HG02759 (cell line): Measurements from ENCODE around the gene GALNT4.
A peak's percentile ranks its signal among the peaks of the same experiment; 100 is the strongest.

Experiments used
- ATAC-seq: cut with Tn5 transposase; IDR thresholded peaks from one replicate; pipeline ENCODE4 v1.9.1; 2021; ENCODE audit warnings: mild to moderate bottlenecking, moderate library complexity; ENCODE audit not compliant: unreplicated experiment

Gene GALNT4

GRCh38 chr12:89537389-89537788, 12.8 kb upstream of the GALNT4 start:
- ATAC-seq = no peak

GRCh38 chr12:89529738-89530137, 5.1 kb upstream of the GALNT4 start:
- no peak for ATAC-seq

GRCh38 chr12:89528434-89528833, 3.8 kb upstream of the GALNT4 start:
- no peak for ATAC-seq

GRCh38 chr12:89525824-89526770, 1.5 kb upstream of the GALNT4 start, which contains the start of gene POC1B:
POC1B (minus strand) TSS chr12:89526047; CDS start chr12:89525895, 152 bp downstream.
- ATAC-seq = peak; percentile 72

- ATAC-seq = peak; percentile 29
These were observed 768 bp upstream of the GALNT4 start for GRCh38 chr12:89525305-89525823.

GRCh38 chr12:89523843-89524540, 604 bp downstream of the GALNT4 start:
- no peak for ATAC-seq

- ATAC-seq = no peak
These were observed 1.2 kb downstream of the GALNT4 start for GRCh38 chr12:89523393-89523792.

GRCh38 chr12:89521364-89522223, 3.0 kb downstream of the GALNT4 start:
- no peak for ATAC-seq

GRCh38 chr12:89517720-89518119, 6.9 kb downstream of the GALNT4 start:
- no peak for ATAC-seq

- no peak for ATAC-seq
These were observed 8.0 kb downstream of the GALNT4 start for GRCh38 chr12:89516633-89517032.

- peak; percentile 51 for ATAC-seq
These were observed 9.8 kb downstream of the GALNT4 start for GRCh38 chr12:89514751-89515150.

- no peak for ATAC-seq
These were observed 11.1 kb downstream of the GALNT4 start for GRCh38 chr12:89513544-89513943.

- no peak for ATAC-seq
These were observed 17.4 kb downstream of the GALNT4 start for GRCh38 chr12:89507015-89507824.

GRCh38 chr12:89506050-89506449, 18.5 kb downstream of the GALNT4 start:
- no peak for ATAC-seq

- no peak for ATAC-seq
These were observed 19.8 kb downstream of the GALNT4 start for GRCh38 chr12:89504560-89505346.

- no peak for ATAC-seq
These were observed 22.8 kb downstream of the GALNT4 start for GRCh38 chr12:89501793-89502192.

GRCh38 chr12:89499857-89500256, 24.7 kb downstream of the GALNT4 start:
- ATAC-seq = no peak

GRCh38 chr12:89497467-89497866, 27.1 kb downstream of the GALNT4 start:
- no peak for ATAC-seq

GRCh38 chr12:89497005-89497404, 27.6 kb downstream of the GALNT4 start:
- ATAC-seq = no peak
